GM19099 (cell line): ENCODE data around the gene FAM89B.

ENCODE experiments used
- POLR2A ChIP-seq: IDR thresholded peaks from 3 replicates; pipeline ENCODE4 v1.6.1; 2011; ENCODE audit warnings: low read depth; ENCODE audit not compliant: insufficient read length; ENCODE audit errors: extremely low read depth

FAM89B gene

DNA sequence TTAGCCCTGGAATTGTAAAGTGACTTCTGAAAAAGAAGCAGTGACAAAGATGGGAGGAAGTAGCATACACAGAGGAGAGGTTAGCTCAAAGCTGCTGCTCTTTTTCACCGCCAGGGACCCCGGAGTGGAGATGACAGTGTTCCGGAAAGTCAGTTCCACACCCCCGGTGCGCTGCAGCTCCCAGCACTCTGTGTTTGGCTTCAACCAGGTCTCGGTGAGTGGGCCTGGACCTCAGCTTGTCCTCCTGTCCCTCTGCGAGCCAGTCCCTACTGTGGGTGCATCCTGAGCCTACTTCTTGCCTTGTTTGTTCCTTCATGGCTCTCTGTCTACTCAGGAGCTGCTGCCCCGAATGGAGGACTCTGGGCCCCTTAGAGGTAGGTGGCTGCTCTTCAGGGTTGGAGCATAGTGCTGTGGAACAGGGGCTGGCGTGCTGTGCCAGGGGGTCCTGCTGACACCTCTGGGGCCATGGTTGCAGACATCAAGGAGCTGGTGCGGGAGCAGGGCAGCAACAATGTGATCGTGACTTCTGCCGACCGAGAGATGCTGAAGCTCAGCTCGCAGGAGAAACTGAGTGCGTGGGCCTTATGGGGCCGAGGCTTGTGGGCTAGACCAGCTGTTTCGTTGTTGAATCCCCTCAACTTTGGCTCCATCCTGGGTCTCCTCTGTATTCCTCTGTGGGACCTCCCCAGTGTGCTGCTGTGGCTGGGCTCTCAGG, 45.0 kb downstream of the FAM89B start:
- TF ChIP-seq POLR2A = no peak

DNA sequence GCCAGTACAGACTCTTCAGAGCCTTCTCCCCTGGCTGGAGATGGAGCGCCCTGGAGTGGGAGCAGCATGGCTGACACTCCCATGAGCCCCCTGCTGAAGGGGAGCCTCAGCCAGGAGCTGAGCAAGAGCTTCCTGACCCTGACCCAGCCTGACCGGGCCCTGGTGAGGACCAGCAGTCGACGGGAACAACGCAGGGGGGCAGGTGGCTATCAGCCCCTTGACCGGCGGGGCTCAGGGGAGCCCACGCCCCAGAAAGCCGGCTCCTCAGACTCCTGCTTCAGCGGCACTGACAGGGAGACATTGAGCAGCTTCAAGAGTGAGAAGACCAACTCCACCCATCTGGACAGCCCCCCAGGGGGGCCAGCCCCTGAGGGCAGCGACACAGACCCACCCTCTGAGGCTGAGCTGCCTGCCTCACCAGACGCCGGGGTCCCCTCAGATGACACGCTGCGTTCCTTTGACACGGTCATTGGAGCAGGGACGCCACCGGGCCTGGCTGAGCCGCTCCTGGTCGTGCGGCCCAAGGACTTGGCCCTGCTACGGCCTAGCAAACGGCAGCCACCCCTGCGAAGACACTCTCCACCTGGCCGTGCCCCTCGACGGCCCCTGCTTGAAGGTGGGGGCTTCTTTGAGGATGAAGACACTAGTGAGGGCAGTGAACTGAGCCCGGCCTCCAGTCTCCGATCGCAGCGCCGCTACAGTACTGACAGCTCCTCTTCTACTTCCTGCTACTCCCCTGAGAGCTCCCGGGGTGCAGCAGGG, 45.8 kb downstream of the FAM89B start:
- no peak for TF ChIP-seq POLR2A

DNA sequence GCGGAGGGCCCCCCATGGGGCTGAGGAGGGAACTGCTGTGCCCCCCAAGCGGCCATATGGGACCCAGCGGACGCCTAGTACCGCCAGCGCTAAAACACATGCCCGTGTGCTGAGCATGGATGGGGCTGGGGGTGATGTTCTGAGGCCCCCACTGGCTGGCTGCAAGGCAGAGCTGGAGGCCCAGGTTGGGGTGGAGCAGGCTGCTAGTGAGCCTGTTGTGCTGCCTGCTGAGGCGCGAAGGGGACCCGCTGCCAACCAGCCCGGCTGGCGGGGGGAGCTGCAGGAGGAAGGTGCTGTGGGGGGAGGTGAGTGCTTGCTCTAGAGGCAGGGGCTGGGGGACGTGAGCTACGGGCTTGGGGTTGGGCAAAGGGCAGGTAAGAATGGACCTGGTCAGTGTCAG, 46.4 kb downstream of the FAM89B start:
- no peak for TF ChIP-seq POLR2A

DNA sequence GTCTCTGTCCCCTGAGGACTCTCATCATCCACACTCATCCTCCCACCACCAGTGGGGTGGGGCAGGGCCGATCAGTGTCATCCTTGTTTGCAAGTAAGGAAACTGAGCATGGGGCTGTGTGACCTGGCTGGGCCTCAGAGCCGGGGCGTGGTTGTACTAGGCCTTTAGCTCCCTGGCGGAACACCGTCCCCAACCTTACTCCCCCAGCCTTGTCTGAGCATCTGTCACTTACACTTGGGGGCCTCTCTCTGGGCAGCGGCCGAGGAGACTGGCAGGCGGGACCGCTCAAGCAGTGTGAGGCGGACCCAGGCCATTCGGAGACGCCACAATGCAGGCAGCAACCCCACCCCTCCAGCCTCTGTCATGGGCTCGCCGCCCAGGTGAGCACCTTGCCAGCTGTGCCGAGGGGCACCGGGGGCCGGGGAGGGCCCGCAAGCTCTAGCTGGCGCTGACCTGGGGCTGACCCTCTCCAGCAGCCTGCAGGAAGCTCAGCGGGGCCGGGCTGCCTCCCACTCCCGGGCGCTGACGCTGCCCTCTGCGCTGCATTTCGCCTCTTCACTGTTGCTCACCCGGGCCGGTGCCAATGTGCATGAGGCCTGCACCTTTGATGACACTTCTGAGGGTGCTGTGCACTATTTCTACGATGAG, 47.1 kb downstream of the FAM89B start:
- TF ChIP-seq POLR2A = no peak

DNA sequence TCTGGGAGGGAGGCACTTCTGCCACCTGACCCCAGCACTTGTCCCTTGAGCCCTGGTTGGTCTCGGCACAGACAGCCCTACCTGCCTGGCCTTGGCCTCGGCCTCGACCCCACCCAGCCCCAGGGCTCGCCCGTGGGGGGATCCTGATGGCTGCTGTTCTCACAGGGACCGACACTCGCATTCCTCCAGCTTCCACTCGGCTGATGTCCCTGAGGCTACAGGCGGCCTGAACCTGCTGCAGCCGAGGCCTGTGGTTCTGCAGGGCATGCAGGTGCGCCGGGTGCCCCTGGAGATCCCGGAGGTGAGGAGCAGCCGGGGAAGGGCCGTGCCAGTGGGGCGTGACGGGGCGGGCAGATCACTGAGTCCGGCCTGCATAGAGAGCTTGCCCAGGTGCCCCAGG, 48.3 kb downstream of the FAM89B start:
- TF ChIP-seq POLR2A = no peak

DNA sequence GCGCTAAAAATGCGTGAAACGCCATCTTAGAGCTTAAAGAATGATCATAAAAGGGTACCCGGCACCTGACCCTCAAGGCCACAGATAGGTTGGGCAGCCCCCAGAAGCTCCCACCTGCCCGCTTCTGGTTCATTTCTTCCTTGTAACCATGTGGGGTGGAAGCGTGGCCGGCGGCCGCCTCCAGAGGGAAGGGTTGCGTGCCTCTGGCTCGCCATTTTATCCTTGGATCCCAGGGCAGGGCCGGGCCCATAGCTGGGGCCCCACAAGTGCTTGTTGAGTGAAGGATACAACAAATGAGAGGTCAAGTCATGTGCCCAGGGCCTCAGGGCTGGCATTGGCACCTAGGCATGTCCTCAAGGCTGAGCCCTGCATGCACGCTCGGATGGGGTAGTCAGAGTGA, 49.1 kb downstream of the FAM89B start:
- no peak for TF ChIP-seq POLR2A

DNA sequence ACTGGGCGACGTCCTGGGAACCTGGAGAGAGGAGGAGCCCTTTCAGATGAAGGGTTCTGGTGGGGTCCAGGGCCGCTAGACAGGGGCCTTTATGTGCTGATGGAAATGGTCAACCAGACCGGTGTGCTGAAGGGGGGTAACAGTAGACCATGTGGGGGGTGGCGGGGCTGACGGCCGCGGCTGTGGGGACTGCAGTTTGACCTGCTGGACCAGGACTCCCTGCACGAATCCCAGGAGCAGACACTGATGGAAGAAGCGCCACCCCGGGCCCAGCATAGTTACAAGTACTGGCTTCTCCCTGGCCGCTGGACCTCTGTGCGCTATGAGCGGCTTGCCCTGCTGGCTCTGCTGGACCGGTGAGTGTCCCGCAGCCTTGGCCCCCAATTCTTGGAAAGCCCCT, 49.7 kb downstream of the FAM89B start:
- no peak for TF ChIP-seq POLR2A

DNA sequence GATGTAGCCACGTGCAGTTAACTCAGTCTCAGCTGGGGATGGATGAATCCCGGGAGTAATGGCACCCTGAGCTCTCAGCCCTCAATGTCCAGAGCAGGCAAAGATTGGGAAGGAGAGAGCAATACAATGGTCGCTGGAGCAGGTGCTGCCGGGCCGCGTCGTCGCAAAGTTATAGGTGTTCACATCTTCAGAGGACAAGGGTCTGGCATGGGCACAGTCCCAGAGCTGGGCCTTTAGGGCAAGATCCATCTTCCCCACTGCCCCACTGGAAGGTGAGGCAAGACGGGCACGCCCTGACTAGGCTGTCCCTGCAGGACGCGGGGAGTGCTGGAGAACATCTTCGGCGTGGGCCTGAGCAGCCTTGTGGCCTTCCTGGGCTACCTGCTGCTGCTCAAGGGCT, 50.8 kb downstream of the FAM89B start:
- TF ChIP-seq POLR2A = no peak
